HG03280 (cell line): Measurements from ENCODE around the gene KRTAP5-2.
"Not testable (repeated sequence)": the region's sequence is repeated elsewhere in the genome, so short reads cannot be mapped to it uniquely, and the experiment has no call there.

ENCODE experiments used
- ATAC-seq: cut with Tn5 transposase; IDR thresholded peaks from one replicate; pipeline ENCODE4 v1.9.1; 2021; ENCODE audit warnings: mild to moderate bottlenecking, moderate library complexity; ENCODE audit not compliant: unreplicated experiment

The KRTAP5-2 gene

DNA sequence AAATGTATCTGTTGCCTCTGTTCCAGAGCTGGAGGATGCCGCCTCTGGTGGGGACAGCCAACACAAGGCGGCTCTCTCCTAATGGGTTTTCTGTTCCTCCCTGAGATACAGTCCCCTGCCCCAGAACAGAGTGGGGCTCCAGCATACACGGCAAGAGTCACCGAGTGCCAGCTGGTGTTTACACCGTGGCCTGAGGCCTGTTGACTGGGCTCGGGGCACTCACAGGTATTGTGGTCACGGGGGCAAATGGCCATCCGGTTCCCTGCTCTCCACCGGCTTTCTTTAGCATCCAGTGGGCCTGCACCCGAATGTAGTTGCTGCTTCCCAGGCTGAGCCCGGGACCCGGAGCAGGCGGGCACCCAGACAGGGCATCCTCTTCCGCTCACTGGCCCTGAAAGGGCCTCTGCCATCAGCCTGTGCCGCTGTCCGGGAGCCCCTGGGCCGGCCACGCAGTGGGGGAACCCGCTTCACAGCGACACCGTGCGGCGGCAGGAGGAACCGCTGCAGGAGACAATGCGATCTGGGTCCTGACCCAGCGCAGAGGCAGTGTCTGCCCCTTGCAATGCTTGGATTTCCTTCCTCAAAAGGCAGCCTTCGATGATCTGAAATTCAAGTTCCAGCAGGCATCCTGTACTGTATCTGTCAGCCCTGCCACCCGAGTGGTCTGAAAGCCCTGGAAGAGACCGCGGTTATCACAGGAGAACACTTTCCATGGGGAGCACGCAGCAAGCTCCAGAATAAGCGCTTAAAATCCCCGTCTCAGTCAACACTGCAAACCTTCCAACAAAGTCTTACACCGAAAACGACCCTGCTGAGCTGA lies 30.6 kb upstream of the KRTAP5-2 start:
- ATAC-seq, result no peak

DNA sequence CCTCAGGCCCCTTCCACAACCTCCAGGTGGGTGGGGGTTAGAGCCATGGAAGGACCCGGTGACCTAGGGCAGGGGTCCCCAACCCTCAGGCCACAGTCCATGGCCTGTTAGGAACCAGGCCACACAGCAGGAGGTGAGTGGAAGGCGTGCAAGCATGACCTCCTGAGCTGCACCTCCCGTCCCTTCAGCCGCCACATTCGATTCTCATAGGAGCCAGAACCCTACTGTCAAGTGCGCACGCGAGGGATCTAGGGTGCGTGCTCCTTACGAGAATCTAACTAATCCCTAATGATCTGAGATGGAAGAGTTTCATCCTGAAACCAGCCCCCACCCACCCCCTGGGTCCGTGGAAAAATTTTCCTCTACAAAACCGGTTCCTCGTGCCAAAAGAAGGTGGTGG lies 27.4 kb upstream of the KRTAP5-2 start:
- no peak for ATAC-seq

- no peak for ATAC-seq
These were observed 26.5 kb upstream of the KRTAP5-2 start for GRCh38 chr11:1624621-1625020.

DNA sequence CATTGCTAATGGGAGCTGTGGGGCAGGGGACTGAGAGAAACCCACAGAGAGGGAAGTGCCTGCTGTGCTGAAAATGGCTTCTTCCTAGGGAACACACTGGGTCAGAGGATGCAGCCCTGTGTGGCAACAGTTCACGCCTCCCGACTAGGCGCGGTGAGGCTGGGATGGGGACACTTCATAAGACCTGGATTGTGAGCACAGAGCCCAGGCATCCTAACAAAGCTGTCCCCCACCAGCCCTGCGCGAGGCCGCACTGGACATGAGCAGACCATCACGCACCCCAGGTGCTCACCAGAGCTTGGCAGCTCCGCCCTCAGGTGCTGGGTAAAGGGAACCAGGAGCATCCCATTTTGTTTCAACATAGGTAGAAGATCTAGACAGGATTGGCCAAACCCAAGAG lies 25.6 kb upstream of the KRTAP5-2 start:
- ATAC-seq, result no peak

- no peak for ATAC-seq
These were observed 24.0 kb upstream of the KRTAP5-2 start, which contains the start of gene KRTAP5-4 for GRCh38 chr11:1622086-1622485. Gene KRTAP5-4, minus strand, starts transcription at chr11:1622138. Its CDS starts 45 bp downstream, at chr11:1622093.

DNA sequence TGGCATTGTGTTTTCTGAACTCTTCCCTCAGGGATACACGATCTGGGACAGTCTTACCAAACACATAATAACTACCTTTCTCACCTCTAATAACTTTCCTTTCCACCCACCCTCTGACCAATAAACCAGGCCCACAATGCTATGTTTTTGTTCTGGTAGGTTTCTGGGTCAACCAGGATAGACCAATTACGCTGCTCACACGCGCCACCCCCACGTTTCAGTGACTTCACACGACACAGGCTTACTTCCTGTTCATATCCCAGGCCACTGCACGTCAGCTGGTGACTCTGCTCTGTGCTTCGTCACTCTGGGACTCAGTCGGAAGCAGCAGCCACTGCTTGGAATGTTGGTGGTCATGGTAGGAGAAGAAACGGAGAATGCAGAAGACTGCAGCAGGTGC lies 21.4 kb upstream of the KRTAP5-2 start:
- ATAC-seq, result no peak

DNA sequence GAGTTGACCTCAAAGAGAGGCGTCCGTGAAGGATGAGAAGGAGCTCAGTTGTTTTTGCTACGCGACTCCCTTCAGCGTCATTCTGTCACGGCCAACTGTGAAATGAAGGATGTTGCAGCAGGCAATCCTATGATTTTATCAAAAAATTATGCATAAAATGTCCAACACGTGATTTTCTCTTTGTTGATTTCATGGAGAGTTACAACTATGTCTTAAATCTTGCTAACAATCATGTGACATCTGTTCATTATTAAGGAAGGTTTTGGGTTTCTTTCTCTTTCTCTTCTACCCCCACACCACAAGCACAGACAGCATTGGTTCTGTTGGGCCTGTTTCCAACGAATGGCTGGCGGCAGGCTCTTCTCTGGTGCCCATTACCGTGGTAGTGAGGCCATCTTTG lies 20.1 kb upstream of the KRTAP5-2 start:
- no peak for ATAC-seq

GRCh38 chr11:1608363-1608762 lies 10.3 kb upstream of the KRTAP5-2 start, which contains the start of gene KRTAP5-3:
Gene KRTAP5-3, minus strand, starts transcription at chr11:1608463. Its CDS starts 78 bp downstream, at chr11:1608385.
- ATAC-seq, result no peak

DNA sequence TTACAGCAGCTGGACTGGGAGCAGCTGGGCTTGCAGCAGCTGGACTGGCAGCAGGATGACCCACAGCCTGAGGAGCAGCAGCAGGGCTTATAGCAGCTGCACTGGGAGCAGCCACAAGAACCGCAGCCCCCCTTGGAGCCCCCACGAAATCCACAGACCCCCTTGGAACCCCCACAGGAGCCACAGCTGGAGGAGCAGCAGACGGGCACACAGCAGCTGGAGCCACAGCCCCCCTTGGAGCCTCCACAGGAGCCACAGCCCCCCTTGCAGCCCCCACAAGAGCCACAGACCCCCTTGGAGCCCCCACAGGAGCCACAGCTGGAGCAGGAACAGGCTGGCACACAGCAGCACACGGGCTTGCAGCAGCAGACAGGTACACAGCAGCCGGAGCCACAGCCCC lies 9.8 kb upstream of the KRTAP5-2 start:
- not testable (repeated sequence) for ATAC-seq

- ATAC-seq, result not testable (repeated sequence)
These were observed 9.2 kb upstream of the KRTAP5-2 start for GRCh38 chr11:1607156-1607845.

- ATAC-seq, result not testable (repeated sequence)
These were observed 7.8 kb upstream of the KRTAP5-2 start for GRCh38 chr11:1605923-1606322.

- ATAC-seq, result no peak
These were observed 6.6 kb upstream of the KRTAP5-2 start for GRCh38 chr11:1604711-1605110.

DNA sequence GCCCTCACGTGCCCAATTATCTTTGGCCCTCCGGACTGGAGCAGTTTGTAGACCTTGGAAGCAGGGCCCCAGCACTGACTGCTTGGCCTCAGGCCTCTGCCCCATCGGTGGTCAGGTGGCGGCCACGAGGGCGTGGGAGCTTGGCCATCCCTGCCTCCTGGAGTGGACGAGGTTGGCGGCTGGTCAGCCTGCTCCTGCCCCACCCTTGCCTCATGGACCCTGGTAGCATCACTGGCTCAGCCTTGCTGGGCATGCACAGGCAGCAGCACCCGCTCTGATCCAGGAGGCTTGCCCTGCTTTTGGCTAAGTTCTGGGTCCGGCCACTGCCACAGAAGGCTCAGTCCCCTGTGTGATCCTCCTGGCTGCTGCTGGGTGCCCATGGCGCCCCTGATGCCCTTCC lies 6.1 kb upstream of the KRTAP5-2 start:
- no peak for ATAC-seq

DNA sequence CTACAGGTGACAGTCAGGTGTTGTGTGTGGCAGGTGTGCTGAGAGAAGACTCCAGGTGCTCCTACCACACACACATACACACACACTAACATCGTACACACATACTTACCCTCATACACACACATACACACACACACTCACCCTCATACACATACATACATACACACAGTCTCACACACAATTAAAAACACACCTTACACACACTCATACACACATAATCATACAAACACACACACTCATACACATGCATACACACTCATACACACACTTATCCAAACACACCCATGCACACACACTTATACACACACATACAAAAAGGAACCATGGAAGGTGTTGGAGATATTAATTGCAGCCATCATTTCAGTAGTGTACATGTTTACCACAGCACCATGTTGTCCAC lies 5.5 kb upstream of the KRTAP5-2 start:
- no peak for ATAC-seq

DNA sequence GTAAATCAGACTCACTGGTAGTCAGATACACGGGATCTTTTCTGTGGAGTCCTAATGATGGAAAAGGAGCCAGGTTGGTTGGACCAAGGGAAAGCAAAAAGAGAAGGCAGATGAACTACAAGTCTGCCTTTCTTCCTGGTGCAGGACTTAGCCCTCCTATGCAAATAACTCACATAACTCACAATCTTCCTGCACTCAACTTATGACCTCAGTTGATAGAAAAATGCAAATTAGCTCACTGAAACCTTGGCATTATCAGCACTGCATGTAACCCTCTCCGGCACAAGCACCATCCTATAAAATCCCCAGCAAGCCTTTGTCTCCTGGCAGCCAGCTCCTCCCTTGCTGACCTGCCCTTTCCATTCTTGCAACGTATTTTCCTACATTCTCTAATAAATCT lies 3.6 kb upstream of the KRTAP5-2 start:
- ATAC-seq, result not testable (repeated sequence)

- ATAC-seq, result no peak
These were observed 2.5 kb upstream of the KRTAP5-2 start for GRCh38 chr11:1600626-1601025.

GRCh38 chr11:1598816-1599215 lies 722 bp upstream of the KRTAP5-2 start:
- ATAC-seq, result no peak

DNA sequence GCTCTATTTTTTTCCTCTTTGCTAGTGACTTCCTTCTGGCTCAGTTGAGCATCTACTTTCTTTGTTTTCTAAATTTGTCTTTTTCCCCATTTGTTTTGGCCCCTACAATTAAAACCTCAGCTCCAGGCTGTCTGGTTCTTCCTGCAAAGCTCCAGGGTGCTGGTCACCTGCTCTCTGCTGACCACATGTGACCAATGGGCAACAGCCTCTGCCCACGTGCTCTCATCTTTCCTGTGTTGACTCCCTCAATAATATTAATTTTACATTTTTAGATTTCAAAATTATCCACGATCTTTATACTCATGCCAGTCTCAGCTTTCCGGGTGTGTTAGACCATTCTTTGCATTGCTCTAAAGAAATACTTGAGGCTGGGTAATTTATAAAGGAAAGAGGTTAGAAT lies 312 bp upstream of the KRTAP5-2 start:
- not testable (repeated sequence) for ATAC-seq

DNA sequence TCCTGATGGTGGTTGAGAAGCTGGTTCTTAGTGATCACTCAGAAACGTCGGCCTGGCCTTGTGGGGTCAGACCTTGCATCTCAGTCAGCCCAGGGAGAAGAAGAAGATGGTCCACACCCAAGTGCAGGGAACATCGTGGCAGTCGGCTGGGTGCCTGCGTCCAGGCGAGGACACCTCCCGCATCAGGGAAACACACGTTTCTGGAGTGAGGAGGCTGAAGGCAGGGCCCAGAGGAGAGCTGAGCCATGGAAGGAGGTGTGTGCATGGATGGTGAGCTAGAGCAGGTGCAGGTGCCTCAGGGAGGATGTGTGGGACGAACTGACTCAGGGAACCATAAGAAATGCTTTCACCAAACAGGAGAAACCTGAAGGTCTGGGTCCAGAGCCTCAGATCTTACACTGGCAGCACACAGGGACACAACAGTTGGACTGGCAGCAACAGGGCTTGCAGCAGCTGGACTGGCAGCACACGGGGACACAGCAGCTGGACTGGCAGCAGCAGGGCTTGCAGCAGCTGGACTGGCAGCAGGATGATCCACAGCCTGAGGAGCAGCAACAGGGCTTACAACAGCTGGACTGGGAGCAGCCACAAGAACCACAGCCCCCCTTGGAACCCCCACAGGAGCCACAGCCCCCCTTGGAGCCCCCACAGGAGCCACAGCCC lies 632 bp downstream of the KRTAP5-2 start:
- no peak for ATAC-seq

DNA sequence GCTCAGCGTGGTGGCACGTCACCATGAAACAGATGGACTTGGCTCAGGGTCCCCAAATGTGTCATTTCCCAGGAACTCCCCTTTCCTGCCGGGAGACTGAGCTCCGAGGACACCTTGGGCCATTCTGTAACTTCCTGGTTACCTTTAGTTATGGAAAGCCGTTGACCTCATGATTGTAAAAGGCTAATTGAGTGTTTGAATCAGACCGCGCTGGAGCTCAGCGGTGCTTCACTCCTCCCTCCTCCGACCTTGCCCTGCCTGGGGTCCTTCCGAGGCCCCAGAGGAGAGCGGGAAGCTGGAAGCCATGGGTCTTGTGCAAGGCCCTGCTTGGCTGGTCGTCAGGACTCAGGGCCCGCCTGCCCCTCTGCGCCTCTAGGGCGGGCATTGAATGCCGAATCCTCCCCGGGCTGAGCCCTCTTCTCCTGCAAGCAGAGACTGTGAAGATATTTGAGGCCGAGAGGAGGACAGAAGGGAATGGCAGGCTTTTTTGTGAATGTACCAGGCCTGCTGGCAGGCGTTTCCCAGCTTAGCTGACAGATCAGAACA lies 1.4 kb downstream of the KRTAP5-2 start:
- ATAC-seq, result not testable (repeated sequence)

- not testable (repeated sequence) for ATAC-seq
These were observed 2.0 kb downstream of the KRTAP5-2 start for GRCh38 chr11:1595994-1596575.
